ENCODE measurements around the gene PCSK1. TPM values are rescaled to one million over a fixed set of nuclear protein-coding genes. Genes with fewer than 3 reads are reported as not detected.

PCSK1 gene
- total and polyA plus RNA-seq, 2 donors (not counting 3 experiments of a cell fraction or from before 2014, with no cell fraction given), result 0.95 to 8.7 TPM

GRCh38 chr5:96402500-96402899, 30.5 kb downstream of the PCSK1 start:
- H2AFZ ChIP-seq (ENCODE audit: low read depth, low read length), result peak overlapping the region; percentile 57
- H3K9me1 ChIP-seq (replicated peaks; ENCODE audit: control insufficient read depth, extremely low read depth, insufficient read depth, low read length), result no peaks in the 10 kb centered on the region
- peak overlapping the region; percentile 5 for H3K27ac ChIP-seq (ENCODE audit: insufficient read depth, low read depth, low read length)
- no peak for DNase-seq (ENCODE audit: low read depth, low spot score)
- no peak overlapping the region for H3K4me3 ChIP-seq (replicated peaks in 1 of 3; ENCODE audit: insufficient read depth in 1 of 3, low read depth in 1 of 3, low read length in 3 of 3)
- no peaks in the 10 kb centered on the region for H4K20me1 ChIP-seq (replicated peaks; ENCODE audit: control insufficient read depth, extremely low read depth, insufficient read depth, low read length)
- TF ChIP-seq CTCF (IDR thresholded peaks at IDR 0.05; ENCODE audit: extremely low read depth in 1 of 2, insufficient read depth in 1 of 2, low read depth in 1 of 2, low read length in 2 of 2) (no peak), FOS (IDR thresholded peaks at IDR 0.05; ENCODE audit: borderline replicate concordance, insufficient read depth, low read length) (no peak), MYC (IDR thresholded peaks at IDR 0.05; ENCODE audit: low read depth, low read length) (no peak), EZH2 (IDR thresholded peaks at IDR 0.05; ENCODE audit: borderline replicate concordance, low read depth, low read length, severe bottlenecking) (no peak), POLR2AphosphoS5 (IDR thresholded peaks at IDR 0.05; ENCODE audit: insufficient read depth, low read depth, low read length) (no peak), POLR2A (IDR thresholded peaks at IDR 0.05; ENCODE audit: low read depth, low read length) (no peak), GATA2 (IDR thresholded peaks at IDR 0.05; ENCODE audit: insufficient read depth, insufficient read length, low read depth, low read length) (no peak), JUN (IDR thresholded peaks at IDR 0.05; ENCODE audit: borderline replicate concordance, insufficient read depth, insufficient read length, low read depth) (no peak), MAX (IDR thresholded peaks at IDR 0.05; ENCODE audit: insufficient read depth, insufficient read length) (no peak)
- BruUV-seq (replicated peaks), result no TSS peak
- no peak overlapping the region for H3K4me2 ChIP-seq (ENCODE audit: insufficient read depth, low read length)
- no peak overlapping the region for H3K9ac ChIP-seq (replicated peaks; ENCODE audit: extremely low read depth, insufficient read depth, low read length)
- ChIA-PET POLR2A (no interaction called here), CTCF (interaction anchor here (1.0 to 1.7 kb wide), 4 partner anchors 32 to 443 kb away, joined by 3 to 8 read pairs (median 5); no protein-coding TSS in a partner anchor)
- FAIRE-seq, result no peak
- dilution Hi-C loops (cut with MboI; ENCODE audit: extremely low pct_ligation_motif_present, low sequenced_read_pairs), result no loop called here
- no peaks in the 10 kb centered on the region for H3K36me3 ChIP-seq (ENCODE audit: control insufficient read depth in 2 of 2, extremely low read depth in 1 of 2, insufficient read depth in 2 of 2, low read length in 2 of 2)
- no peaks in the 10 kb centered on the region for H3K9me3 ChIP-seq (replicated peaks; ENCODE audit: control insufficient read depth, insufficient read depth, low read length)
- H3K4me1 ChIP-seq (ENCODE audit: control insufficient read depth, extremely low read depth, insufficient read depth, low read length), result peaks cover 9% of the 10 kb centered on the region
- H3K79me2 ChIP-seq (ENCODE audit: control insufficient read depth, insufficient read depth, low read length), result no peaks in the 10 kb centered on the region
- intact Hi-C loops (cut with micrococcal nuclease), result no loop called here
- H3K27me3 ChIP-seq (ENCODE audit: control insufficient read depth in 2 of 2, insufficient read depth in 2 of 2, low read length in 2 of 2), result no peaks in the 10 kb centered on the region
